ENCODE data around the gene CLPSL1.
"Not testable (repeated sequence)": the region's sequence is repeated elsewhere in the genome, so short reads cannot be mapped to it uniquely, and the experiment has no call there.

Gene CLPSL1, protein sequence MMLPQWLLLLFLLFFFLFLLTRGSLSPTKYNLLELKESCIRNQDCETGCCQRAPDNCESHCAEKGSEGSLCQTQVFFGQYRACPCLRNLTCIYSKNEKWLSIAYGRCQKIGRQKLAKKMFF

DNA sequence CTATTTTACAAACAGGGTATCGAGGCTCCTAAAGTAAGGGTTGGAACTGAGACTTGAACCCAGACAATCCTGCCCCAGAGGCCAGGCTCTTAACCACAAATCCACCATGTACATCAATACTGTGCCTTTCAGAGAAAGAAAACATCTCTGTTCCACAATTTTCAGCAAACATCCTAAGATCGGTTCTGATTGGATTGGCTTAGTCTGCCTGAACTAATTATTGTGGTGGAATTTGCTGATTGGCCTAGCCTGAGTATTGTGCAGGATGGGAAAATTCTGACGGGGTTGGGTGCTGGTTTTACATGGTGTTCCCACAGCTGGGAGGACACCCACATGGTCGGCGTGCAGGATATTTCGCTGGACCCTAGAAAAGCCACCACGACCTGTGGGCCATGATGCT lies at the start of gene CLPSL1:
CLPSL1 (plus strand) TSS at position 301 of the 400 bp plus-strand sequence; CDS start at position 393, 92 bp downstream.
- CTCF ChIA-PET = no interaction called here
- DNase-seq (ENCODE audit: low read depth, low spot score) = no peak
- H3K4me3 ChIP-seq (ENCODE audit: low read depth, low read length) = no peak within 1 kb of the TSS
- POLR2A ChIA-PET = no interaction called here
- TF ChIP-seq, protein P1, sequence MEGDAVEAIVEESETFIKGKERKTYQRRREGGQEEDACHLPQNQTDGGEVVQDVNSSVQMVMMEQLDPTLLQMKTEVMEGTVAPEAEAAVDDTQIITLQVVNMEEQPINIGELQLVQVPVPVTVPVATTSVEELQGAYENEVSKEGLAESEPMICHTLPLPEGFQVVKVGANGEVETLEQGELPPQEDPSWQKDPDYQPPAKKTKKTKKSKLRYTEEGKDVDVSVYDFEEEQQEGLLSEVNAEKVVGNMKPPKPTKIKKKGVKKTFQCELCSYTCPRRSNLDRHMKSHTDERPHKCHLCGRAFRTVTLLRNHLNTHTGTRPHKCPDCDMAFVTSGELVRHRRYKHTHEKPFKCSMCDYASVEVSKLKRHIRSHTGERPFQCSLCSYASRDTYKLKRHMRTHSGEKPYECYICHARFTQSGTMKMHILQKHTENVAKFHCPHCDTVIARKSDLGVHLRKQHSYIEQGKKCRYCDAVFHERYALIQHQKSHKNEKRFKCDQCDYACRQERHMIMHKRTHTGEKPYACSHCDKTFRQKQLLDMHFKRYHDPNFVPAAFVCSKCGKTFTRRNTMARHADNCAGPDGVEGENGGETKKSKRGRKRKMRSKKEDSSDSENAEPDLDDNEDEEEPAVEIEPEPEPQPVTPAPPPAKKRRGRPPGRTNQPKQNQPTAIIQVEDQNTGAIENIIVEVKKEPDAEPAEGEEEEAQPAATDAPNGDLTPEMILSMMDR (IDR thresholded peaks at IDR 0.05; ENCODE audit: insufficient read depth, low read length, missing control alignments) = no peak

DNA sequence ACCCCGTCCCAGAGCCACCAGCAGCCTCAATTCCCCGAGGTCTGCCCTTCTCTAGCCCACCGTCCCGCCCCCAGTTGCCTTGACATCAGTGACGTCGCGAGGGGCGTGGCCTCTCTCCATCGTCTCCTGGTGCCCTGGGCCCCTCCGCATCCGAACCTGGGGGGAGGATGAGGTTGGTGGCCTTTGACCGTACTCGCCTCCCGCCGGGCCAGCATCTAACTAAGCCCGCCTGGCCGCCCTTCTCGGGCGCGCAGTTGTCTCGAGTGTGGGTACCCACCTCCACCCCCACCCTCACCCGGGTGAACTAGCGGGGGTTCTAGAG lies 49.4 kb upstream of the CLPSL1 start:
- no peak for DNase-seq (ENCODE audit: low read depth, low spot score)
- TF ChIP-seq, protein P1 (IDR thresholded peaks at IDR 0.05; ENCODE audit: insufficient read depth, low read length, missing control alignments) = no peak
- H3K4me3 ChIP-seq (ENCODE audit: low read depth, low read length) = peak overlapping the region; percentile 65
- ChIA-PET POLR2A (interaction anchor here (1.4 kb wide), 1 partner anchor 140 kb away, joined by 4 read pairs; no protein-coding TSS in a partner anchor), CTCF (interaction anchor here (1.8 to 4.0 kb wide), 2 partner anchors 147 to 209 kb away, joined by 14 to 40 read pairs; no protein-coding TSS in a partner anchor)

DNA sequence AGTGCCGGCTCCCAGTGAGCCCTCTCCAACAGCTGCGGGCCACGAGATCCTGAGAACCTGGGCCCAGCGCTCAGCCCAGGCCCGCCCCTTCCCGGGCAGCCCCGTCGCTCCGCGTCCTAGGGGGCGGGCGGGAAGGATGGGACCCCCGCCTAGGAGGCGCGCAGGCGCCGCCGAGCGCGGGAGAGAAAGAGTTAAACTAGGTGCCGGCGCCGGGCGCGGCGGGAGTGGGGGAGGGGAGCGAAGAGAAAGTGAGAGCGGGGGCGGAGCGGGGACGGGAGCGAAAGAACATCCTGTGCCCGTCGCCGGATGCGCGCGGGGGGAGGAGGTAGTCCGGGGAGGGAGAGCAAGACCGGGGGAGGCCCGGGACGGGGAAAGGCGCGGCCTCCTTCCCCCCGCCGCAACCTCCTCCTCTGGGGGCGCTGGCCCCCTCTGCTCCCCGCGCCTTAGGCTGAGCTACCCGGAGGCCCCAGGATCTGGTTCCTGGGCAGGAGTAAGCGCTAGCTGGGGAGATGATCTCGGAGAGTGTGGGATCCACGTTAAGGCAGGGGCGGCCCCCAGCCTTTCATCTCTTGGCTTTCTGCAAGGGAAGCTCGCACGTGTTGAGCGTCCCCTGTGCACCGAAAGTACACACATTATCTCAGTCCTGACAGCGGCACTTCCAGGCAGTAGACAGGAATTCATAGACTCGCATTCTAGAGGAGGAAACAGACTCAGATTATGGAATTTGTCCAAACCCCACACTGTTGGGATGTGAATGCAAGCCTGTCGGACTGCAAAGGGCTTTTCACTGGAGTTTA lies 48.9 kb upstream of the CLPSL1 start:
- CTCF ChIA-PET = interaction anchor here (0.7 to 4.0 kb wide), 6 partner anchors 10 to 209 kb away, joined by 3 to 40 read pairs (median 3); no protein-coding TSS in a partner anchor
- POLR2A ChIA-PET = interaction anchor here (1.4 kb wide), 1 partner anchor 141 kb away, joined by 4 read pairs; no protein-coding TSS in a partner anchor
- DNase-seq (ENCODE audit: low read depth, low spot score) = peak; percentile 29
- H3K4me3 ChIP-seq (ENCODE audit: low read depth, low read length) = peak overlapping the region; percentile 65
- TF ChIP-seq, protein P1 (IDR thresholded peaks at IDR 0.05; ENCODE audit: insufficient read depth, low read length, missing control alignments) = no peak

DNA sequence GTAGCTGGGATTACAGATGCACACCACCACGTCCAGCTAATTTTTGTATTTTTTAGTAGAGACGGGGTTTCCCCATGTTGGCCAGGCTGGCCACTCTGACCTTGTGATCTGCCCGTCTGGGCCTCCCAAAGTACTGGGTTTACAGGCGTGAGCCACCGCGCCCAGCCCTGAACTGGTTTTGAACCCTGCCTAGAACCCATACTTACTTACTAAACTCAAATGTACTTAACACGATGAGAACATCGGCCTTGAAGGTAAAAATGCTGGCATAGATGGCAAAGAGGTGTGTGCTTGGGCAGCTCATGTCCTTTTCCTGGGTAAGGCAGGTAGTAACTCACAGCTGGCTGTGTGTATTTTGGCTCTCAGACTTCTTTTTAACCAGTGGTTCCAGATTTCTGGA lies 47.2 kb upstream of the CLPSL1 start:
- DNase-seq (ENCODE audit: low read depth, low spot score) = no peak
- ChIA-PET POLR2A (no interaction called here), CTCF (interaction anchor here (0.5 to 4.0 kb wide), 14 partner anchors 10 to 217 kb away, joined by 3 to 49 read pairs (median 3); no protein-coding TSS in a partner anchor)
- TF ChIP-seq, protein P1 (IDR thresholded peaks at IDR 0.05; ENCODE audit: insufficient read depth, low read length, missing control alignments) = no peak
- no peak overlapping the region for H3K4me3 ChIP-seq (ENCODE audit: low read depth, low read length)

DNA sequence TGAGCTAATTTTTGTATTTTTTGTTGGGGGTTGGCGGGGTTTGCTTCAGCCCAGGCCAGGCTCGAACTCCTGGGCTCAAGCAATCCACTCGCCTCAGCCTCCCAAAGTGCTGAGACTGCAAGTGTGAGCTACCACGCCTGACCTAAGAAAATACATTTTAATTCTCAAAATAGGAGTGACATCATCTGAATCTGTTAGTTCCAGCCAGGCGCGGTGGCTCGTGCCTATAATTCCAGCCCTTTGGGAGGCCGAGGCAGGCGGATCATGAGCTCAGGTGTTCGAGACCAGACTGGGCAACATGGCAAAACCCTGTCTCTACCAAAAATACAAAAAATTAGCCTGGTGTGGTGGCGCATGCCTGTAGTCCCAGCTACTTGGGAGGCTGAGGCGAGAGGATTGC lies 46.5 kb upstream of the CLPSL1 start:
- POLR2A ChIA-PET = not testable (repeated sequence)
- CTCF ChIA-PET = interaction anchor here (1.0 to 4.0 kb wide), 11 partner anchors 10 to 218 kb away, joined by 3 to 49 read pairs (median 3); no protein-coding TSS in a partner anchor

DNA sequence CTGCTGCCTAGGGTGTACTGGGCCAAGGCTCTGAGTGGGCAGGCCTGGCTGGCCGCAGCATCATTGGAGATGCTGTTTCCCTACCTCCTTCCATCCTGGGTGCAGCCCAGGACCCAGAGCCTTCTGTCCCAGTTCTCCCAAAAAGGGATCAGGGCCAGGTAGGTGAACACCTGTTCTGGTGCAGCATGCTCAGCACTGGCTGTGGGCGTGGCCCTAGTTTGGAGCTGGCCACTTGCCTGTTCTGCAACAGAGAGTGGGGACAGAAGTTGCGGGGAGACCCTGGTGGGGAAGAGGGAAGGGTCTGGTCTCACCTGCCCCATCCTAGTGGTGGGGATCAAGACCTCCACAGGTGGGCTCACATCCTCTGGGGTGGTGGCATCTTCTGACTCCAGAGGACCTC lies 45.4 kb upstream of the CLPSL1 start:
- POLR2A ChIA-PET = no interaction called here
- CTCF ChIA-PET = interaction anchor here (1.0 to 6.1 kb wide), 30 partner anchors 8 to 264 kb away, joined by 3 to 524 read pairs (median 5); partner anchors contain the start of gene TULP1
- H3K4me3 ChIP-seq (ENCODE audit: low read depth, low read length) = no peak overlapping the region
- TF ChIP-seq, protein P1 (IDR thresholded peaks at IDR 0.05; ENCODE audit: insufficient read depth, low read length, missing control alignments) = no peak
- DNase-seq (ENCODE audit: low read depth, low spot score) = no peak

More for the DNA sequence above, 46.5 kb upstream of the CLPSL1 start:
- DNase-seq (ENCODE audit: low read depth, low spot score); H3K4me3 ChIP-seq (ENCODE audit: low read depth, low read length): not testable (repeated sequence)

All from AG04449 (cell line).